HG02884 (cell line): Measurements from ENCODE around the gene RNF227.

Experiments used
- ATAC-seq: cut with Tn5 transposase; IDR thresholded peaks from one replicate; pipeline ENCODE4 v1.9.1; 2021; ENCODE audit warnings: mild to moderate bottlenecking, moderate library complexity; ENCODE audit not compliant: unreplicated experiment

Gene RNF227

GRCh38 chr17:7930841-7931631, 14.9 kb upstream of the RNF227 start:
- no peak for ATAC-seq

- no peak for ATAC-seq
Observed at GRCh38 chr17:7929158-7930023, 13.3 kb upstream of the RNF227 start, which contains the start of gene KCNAB3. KCNAB3 (minus strand) TSS chr17:7929856; CDS start chr17:7929435, 421 bp downstream.

- no peak for ATAC-seq
Observed at GRCh38 chr17:7927596-7927995, 11.5 kb upstream of the RNF227 start.

- ATAC-seq: no peak
Observed at GRCh38 chr17:7922845-7923628, 6.9 kb upstream of the RNF227 start.

- no peak for ATAC-seq
Observed at GRCh38 chr17:7922269-7922844, 6.3 kb upstream of the RNF227 start.

GRCh38 chr17:7916808-7917207, 719 bp upstream of the RNF227 start:
- no peak for ATAC-seq

- no peak for ATAC-seq
Observed at GRCh38 chr17:7916385-7916682, 245 bp upstream of the RNF227 start.

GRCh38 chr17:7915179-7915610, 894 bp downstream of the RNF227 start:
- ATAC-seq: no peak

GRCh38 chr17:7912927-7913524, 3.1 kb downstream of the RNF227 start:
- no peak for ATAC-seq

- ATAC-seq: no peak
Observed at GRCh38 chr17:7911116-7911515, 5.0 kb downstream of the RNF227 start.

GRCh38 chr17:7910711-7911110, 5.4 kb downstream of the RNF227 start:
- ATAC-seq: no peak

- ATAC-seq: no peak
Observed at GRCh38 chr17:7910281-7910680, 5.8 kb downstream of the RNF227 start.

- no peak for ATAC-seq
Observed at GRCh38 chr17:7909089-7909488, 7.0 kb downstream of the RNF227 start.

- ATAC-seq: no peak
Observed at GRCh38 chr17:7903154-7904103, 12.7 kb downstream of the RNF227 start.

GRCh38 chr17:7897773-7898172, 18.3 kb downstream of the RNF227 start:
- no peak for ATAC-seq

- ATAC-seq: no peak
Observed at GRCh38 chr17:7897090-7897489, 19.0 kb downstream of the RNF227 start.

- ATAC-seq: no peak
Observed at GRCh38 chr17:7894866-7895265, 21.2 kb downstream of the RNF227 start.

GRCh38 chr17:7894226-7894625, 21.9 kb downstream of the RNF227 start:
- no peak for ATAC-seq

GRCh38 chr17:7893187-7893880, 22.8 kb downstream of the RNF227 start:
- ATAC-seq: no peak
